ENCODE results near the gene PRSS57. TPM values are rescaled to one million over a fixed set of nuclear protein-coding genes. Genes with fewer than 3 reads are reported as not detected.

PRSS57 gene
- total RNA-seq, 1 experiment from 2014 or later: not detected

DNA sequence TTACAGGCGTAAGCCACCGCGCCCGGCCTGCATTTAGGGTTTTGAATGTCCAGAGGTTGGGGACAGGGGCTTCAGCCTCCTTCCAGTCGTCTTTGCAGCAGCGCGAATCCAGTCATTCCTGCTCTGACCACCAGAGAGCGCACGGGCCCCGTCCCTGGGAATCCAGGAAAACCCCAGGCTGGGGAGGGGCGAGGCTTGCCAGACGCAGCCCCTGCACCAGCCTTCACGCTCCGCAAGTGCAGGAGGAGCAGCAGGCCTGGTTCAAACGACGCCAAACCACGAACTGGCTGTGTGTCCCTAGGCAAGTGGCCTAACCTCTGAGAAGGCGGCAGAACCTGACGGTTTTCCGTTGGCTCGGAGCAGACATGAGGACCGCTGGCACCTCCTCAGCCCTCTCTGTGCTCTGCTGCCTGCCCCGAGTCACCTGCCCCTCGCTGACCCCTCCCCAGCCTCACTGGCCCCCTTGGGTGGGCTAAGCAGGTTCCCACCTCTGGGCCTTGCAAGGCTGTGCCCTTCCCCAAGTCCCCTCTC is 30.3 kb downstream of the PRSS57 start:
- peaks cover 30% of the 10 kb centered on the region for H3K79me2 ChIP-seq (ENCODE audit: low read length)
- H3K27ac ChIP-seq (ENCODE audit: low read length): no peak overlapping the region
- intact Hi-C loops (cut with micrococcal nuclease): loop anchor here (2.0 kb wide), 1 partner anchor 70 kb away; no protein-coding TSS in a partner anchor
- H3K9me2 ChIP-seq (replicated peaks; ENCODE audit: low read length): no peaks in the 10 kb centered on the region
- H3K27me3 ChIP-seq (ENCODE audit: low read length): no peaks in the 10 kb centered on the region
- no TSS peak for BruUV-seq (replicated peaks)
- no peak for TF ChIP-seq EZH2 (IDR thresholded peaks at IDR 0.05; ENCODE audit: low read length, unreplicated experiment)
- TF ChIP-seq, protein P1, sequence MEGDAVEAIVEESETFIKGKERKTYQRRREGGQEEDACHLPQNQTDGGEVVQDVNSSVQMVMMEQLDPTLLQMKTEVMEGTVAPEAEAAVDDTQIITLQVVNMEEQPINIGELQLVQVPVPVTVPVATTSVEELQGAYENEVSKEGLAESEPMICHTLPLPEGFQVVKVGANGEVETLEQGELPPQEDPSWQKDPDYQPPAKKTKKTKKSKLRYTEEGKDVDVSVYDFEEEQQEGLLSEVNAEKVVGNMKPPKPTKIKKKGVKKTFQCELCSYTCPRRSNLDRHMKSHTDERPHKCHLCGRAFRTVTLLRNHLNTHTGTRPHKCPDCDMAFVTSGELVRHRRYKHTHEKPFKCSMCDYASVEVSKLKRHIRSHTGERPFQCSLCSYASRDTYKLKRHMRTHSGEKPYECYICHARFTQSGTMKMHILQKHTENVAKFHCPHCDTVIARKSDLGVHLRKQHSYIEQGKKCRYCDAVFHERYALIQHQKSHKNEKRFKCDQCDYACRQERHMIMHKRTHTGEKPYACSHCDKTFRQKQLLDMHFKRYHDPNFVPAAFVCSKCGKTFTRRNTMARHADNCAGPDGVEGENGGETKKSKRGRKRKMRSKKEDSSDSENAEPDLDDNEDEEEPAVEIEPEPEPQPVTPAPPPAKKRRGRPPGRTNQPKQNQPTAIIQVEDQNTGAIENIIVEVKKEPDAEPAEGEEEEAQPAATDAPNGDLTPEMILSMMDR (conservative IDR thresholded peaks at IDR 0.05; ENCODE audit: low read depth, low read length): peak; percentile 73
- CTCF ChIA-PET: no interaction called here
- H3K9me3 ChIP-seq (ENCODE audit: low read length): no peaks in the 10 kb centered on the region
- no peaks in the 10 kb centered on the region for H3K36me3 ChIP-seq (ENCODE audit: low read depth, low read length)
- H2AFZ ChIP-seq (ENCODE audit: low read length): peak overlapping the region; percentile 82
- no peak overlapping the region for H3K9ac ChIP-seq (ENCODE audit: low read length)
- ATAC-seq: peak; percentile 15
- peak overlapping the region; percentile 76 for H3K4me2 ChIP-seq (ENCODE audit: low read length)
- H4K20me1 ChIP-seq (ENCODE audit: low read length): peaks cover 19% of the 10 kb centered on the region
- peaks cover 21% of the 10 kb centered on the region for H3K4me1 ChIP-seq (ENCODE audit: insufficient read depth, low read length)
- POLR2A ChIA-PET (ENCODE audit: unreplicated experiment): no interaction called here
- H3F3A ChIP-seq (ENCODE audit: low read length, unreplicated experiment): no peaks in the 10 kb centered on the region
- peak; percentile 82 for DNase-seq
- H3K4me3 ChIP-seq (ENCODE audit: low read length): peak overlapping the region; percentile 43; the same call in 1 of the 2 replicates

DNA sequence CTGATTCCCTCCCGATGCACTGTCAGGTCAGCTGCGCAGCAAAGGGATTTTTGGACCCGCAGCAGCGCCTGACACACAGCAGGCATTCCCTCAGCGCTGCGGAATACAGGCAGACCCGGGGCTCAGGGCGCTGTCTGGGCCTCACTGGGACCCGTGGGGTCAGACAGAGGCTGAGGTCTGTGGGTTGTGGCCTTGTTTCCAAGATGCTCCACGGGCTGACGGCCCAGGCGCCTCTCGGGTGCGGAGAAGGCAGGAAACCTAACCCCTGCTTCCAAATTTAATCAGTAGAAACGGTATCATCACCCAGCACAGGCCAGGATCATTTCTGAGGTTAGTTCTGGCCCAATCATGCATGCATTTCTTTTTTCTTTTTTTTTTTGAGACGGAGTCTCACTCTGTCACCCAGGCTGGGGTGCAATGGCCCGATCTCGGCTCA is 31.6 kb downstream of the PRSS57 start:
- Histone ChIP-seq H4K20me1 (ENCODE audit: low read length) (peaks cover 24% of the 10 kb centered on the region), H3K79me2 (ENCODE audit: low read length) (peaks cover 42% of the 10 kb centered on the region), H3K27me3 (ENCODE audit: low read length) (no peaks in the 10 kb centered on the region), H3K9me3 (ENCODE audit: low read length) (no peaks in the 10 kb centered on the region), H3K9me2 (replicated peaks; ENCODE audit: low read length) (no peaks in the 10 kb centered on the region), H3K4me1 (ENCODE audit: insufficient read depth, low read length) (peaks cover 21% of the 10 kb centered on the region), H2AFZ (ENCODE audit: low read length) (peak overlapping the region; percentile 73), H3K4me2 (ENCODE audit: low read length) (peak overlapping the region; percentile 82), H3K4me3 (ENCODE audit: low read length) (peak overlapping the region; percentile 64), H3K9ac (ENCODE audit: low read length) (peak overlapping the region; percentile 66), H3F3A (ENCODE audit: low read length, unreplicated experiment) (no peaks in the 10 kb centered on the region), H3K36me3 (ENCODE audit: low read depth, low read length) (no peaks in the 10 kb centered on the region), H3K27ac (ENCODE audit: low read length) (peak overlapping the region; percentile 30)
- ChIA-PET POLR2A (ENCODE audit: unreplicated experiment) (interaction anchor here (0.5 kb wide), 1 partner anchor 77 kb away, joined by 3 read pairs; no protein-coding TSS in a partner anchor), CTCF (interaction anchor here (0.6 kb wide), 1 partner anchor 135 kb away, joined by 3 read pairs; no protein-coding TSS in a partner anchor)
- DNase-seq (no peak), ATAC-seq (peak; percentile 2)
- TF ChIP-seq EZH2 (IDR thresholded peaks at IDR 0.05; ENCODE audit: low read length, unreplicated experiment) (no peak), EZH2phosphoT487 (IDR thresholded peaks at IDR 0.05; ENCODE audit: borderline replicate concordance, low read length) (no peak)
- TF ChIP-seq, protein P1 (conservative IDR thresholded peaks at IDR 0.05; ENCODE audit: low read depth, low read length): no peak
- TSS peak; percentile 69 for BruUV-seq (replicated peaks)
- intact Hi-C loops (cut with micrococcal nuclease): loop anchor here (2.0 kb wide), 1 partner anchor 71 kb away; no protein-coding TSS in a partner anchor

All from PC-3 (cell line).